Thyroid gland (tissue), 4 donors: Measurements from ENCODE around the gene NMRAL1.

ENCODE experiments used
- POLR2A ChIP-seq, 2 donors: fragments of 450-650 bp; IDR thresholded peaks; one replicate each; pipeline ENCODE4 v1.6.1; 2017; ENCODE audit warnings: antibody characterized with exemption in 2 of 2, mild to moderate bottlenecking in 2 of 2, moderate library complexity in 1 of 2
- TF ChIP-seq, protein P1 (sequence below), 6 experiments: fragments of 200-600 bp in 3 of 6; fragments of 450-650 bp in 3 of 6; sonication (generic) in 3 of 6; IDR thresholded peaks; one replicate each; pipeline ENCODE4 v1.5.1; 2016 to 2019; ENCODE audit warnings: antibody characterized with exemption in 6 of 6, mild to moderate bottlenecking in 2 of 6, inconsistent platforms in 1 of 6, moderate library complexity in 1 of 6

DNA sequence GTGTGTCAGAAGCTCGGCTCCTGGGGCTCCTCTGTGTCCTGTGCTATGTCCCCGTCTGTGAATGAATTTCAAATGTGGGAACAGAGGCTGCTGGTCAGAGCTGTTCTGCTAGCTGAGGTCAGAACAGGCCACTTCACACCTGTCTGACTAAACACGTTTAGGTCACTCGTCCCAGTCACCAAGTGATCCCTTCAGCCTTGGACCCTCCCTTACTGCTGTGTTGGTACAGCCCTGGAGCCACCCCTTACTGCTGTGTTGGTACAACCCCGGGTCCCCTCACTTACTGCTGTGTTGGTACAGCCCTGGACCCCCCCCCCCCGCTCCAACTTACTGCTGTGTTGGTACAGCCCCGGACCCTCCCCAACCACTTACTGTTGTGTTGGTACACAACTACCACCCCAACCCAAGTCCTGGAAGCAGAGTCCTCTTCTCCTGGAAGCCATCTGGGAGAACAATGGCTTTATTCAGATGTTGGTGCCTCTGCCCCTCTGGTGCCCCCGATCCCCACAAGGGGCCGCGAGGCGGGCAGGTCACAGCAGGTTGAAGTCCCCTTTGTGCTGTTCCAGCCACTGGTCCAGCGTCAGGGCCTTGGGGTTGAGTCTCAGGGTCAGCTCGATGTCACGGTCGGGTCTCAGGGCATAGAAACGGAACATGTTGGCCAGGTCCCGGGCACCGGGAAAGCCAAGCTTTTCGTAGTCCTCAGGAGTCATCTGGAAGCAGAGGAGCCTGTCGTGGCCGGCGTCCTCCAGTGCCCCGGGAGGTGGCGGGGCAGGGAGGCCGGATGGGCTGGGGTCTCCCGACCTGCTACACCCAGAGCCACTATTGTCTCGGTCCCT lies 13.0 kb downstream of the NMRAL1 start:
- TF ChIP-seq POLR2A (IDR thresholded peaks at IDR 0.05): no peak
- TF ChIP-seq, protein P1, sequence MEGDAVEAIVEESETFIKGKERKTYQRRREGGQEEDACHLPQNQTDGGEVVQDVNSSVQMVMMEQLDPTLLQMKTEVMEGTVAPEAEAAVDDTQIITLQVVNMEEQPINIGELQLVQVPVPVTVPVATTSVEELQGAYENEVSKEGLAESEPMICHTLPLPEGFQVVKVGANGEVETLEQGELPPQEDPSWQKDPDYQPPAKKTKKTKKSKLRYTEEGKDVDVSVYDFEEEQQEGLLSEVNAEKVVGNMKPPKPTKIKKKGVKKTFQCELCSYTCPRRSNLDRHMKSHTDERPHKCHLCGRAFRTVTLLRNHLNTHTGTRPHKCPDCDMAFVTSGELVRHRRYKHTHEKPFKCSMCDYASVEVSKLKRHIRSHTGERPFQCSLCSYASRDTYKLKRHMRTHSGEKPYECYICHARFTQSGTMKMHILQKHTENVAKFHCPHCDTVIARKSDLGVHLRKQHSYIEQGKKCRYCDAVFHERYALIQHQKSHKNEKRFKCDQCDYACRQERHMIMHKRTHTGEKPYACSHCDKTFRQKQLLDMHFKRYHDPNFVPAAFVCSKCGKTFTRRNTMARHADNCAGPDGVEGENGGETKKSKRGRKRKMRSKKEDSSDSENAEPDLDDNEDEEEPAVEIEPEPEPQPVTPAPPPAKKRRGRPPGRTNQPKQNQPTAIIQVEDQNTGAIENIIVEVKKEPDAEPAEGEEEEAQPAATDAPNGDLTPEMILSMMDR (IDR thresholded peaks at IDR 0.05): no peak
